Stimulated activated CD4-positive, alpha-beta T cell treated with anti-CD3 and anti-CD28 coated beads, TNF-alpha, amount 100 ng/mL, for 4 hours (primary cell): ENCODE data around the gene TIFAB.

Experiments
- DNase-seq, 3 experiments: peaks; one replicate each; pipeline ENCODE4 v3.0.0-alpha.2; 2020; ENCODE audit warnings: low read depth in 3 of 3

TIFAB gene

GRCh38 chr5:135425641-135426040, 26.5 kb downstream of the TIFAB start:
- no peak for DNase-seq

GRCh38 chr5:135423846-135424168, 28.3 kb downstream of the TIFAB start:
- no peak for DNase-seq

GRCh38 chr5:135423146-135423845, 28.9 kb downstream of the TIFAB start:
- no peak for DNase-seq

DNA sequence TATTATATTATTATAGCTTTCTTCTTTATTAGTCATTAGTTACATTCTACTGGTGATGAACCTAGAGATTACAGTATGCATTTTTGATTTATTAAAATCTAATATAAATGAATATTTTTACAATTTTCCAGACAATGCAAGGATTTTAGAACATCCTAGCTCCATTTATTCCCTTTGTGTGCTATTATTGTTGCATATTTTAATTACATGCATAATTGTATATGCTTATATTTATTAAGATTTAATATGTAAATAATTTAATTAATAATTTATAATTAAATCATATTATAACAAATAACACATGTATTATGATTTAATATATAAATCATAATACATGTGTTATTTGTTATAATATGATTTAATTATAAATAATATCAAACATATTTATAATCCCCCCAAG, 29.7 kb downstream of the TIFAB start:
- no peak for DNase-seq

DNA sequence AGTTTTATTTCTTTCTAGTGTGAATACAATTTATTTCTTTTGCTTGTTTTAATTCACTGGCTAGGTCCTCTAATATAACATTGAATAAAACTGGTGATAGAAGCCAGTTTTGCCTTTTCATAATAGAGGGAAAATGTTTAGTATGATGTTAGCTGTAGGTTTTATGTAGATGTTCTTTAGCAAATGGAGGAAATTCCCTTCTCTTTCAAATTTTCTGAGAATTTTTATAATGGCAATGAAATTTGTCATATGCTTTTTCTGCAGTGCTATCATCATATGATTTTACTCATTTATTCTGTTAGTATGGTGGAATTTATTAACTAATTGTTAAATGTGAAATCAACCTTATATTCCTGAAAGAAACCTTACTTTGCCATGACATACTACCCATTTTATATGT, 35.1 kb downstream of the TIFAB start:
- no peak for DNase-seq

- DNase-seq = no peak
These were observed 47.1 kb downstream of the TIFAB start for GRCh38 chr5:135405082-135405481.

GRCh38 chr5:135402031-135402430, 50.1 kb downstream of the TIFAB start:
- DNase-seq = no peak

DNA sequence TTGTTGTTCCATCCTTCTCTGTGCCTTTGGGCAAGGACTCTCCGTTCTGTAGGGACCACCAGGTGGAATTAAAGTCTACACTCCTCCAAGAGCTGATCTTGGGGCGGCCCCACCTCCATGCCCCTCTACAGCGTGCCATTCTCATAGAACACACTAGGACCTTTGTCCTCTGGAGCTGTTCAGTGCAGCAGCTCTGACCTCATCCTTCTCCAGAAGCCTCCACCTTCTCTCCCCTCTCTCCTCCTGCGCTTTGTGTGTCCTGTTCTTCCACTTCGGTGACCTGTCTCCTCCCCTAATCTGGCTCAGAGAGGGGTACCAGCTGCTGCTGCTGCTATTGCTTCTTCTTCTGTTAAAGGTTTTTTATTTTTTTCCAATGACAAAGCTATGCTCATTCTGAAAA, 51.3 kb downstream of the TIFAB start:
- DNase-seq = no peak

GRCh38 chr5:135399794-135400542, 52.2 kb downstream of the TIFAB start:
- DNase-seq = no peak

DNA sequence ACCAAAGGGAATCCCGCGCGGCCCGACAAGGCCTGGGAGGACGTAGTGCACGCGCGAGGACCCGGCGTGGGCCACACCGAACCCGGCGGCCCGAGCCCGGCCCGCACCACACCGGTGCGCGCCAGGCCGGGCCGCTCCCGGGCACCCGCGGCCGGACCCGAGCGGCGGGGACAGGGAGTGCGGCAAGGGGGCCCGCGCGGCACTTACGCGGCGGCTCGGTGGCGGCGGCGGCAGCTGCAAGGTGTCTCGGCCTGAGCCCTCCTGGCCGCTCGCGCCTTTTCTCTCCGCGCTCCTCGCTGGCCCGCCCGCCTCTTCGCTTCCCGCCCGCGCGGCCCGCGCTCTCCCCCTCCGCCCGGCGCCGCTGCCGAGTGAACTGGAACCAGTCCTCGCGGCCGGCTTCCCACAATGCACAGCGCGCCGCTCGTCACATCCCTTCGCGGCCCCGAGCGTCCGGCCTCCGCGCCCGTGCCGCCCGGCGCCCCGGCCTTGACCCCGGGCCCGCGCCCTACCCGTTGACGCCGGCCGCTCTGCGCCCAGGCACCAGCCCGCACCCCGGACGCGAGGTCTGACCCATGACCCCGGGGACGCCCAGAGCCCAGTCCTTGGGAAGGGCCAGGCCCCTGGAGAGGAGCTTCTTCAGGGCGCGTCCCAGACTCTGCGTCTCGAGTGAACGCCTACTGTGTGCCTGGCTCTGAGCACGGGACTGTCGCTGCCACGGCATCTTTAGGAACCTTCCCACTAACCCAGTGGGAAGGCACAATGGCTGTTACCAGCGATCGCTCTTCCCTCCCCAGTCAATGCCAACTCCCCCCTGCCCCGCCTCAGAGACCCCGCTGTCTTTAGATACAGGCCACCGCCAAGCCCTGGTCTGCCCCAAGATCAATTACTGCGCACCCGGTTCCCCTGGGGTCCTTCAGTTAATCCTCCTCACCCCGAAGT, 53.0 kb downstream of the TIFAB start, which contains the start of gene MACROH2A1:
Gene MACROH2A1 (minus strand): TSS at position 377 of the 939 bp plus-strand sequence. CDS start 10,138 bp downstream, outside the sequence.
- DNase-seq = peak; percentile 63 to 75 (median 73)

DNA sequence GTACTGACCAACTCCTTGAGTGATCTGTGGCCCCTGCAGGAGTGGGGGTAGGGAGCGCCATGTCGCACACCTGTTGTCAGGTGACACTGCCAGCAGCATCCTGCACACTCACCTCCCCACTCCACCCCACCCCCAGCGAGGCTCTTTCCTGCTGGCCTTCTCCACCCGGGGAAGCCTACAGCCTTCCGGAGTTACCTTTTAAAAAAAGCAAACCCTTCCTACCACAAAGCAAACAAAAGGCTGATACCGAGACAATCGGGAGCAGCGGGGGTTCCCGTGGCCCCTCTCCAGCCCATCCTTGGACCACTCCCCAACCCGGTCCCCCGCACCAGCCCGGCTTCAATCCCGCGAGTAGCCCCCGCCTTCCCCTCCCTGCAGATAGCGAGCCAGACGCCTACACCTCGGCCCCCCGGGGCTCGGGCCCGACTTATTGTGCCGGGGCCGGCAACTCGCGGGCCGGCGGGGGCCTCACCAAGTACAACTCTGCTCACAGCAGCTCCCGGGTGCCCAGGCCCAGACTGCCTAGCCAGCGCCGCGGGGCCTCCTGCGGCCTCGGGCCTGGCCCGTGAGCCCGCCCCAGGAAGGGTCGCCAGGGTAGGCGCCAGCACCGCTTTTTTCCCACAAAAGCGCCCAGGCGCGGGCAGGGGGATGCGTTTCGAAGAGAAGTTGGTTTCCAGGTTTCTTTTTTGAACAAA, 53.8 kb downstream of the TIFAB start:
- peak in 2 of 3 experiments; percentile 22 to 26 for DNase-seq
